A172 (cell line): ENCODE data around the gene CNBD2. TPM values are rescaled to one million over a fixed set of nuclear protein-coding genes. Genes with fewer than 3 reads are reported as not detected.
"Not testable (repeated sequence)": the region's sequence is repeated elsewhere in the genome, so short reads cannot be mapped to it uniquely, and the experiment has no call there.

ENCODE experiments used
- DNase-seq: peaks from one replicate; pipeline ENCODE4 v3.0.0-alpha.2; 2015; ENCODE audit warnings: low spot score
- total RNA-seq: library from RNA; depleted of rRNA; stranded (reverse); fragments of >200 nt; shearing (Covaris generic); gene quantifications from 2 replicates; pipeline ENCODE4 v1.2.3, GENCODE V29; 2014; rRNA removed

Gene CNBD2
- total RNA-seq: 5.8 and 12.4 TPM in 2 replicates

- DNase-seq: no peak
These were observed at the start of gene CNBD2 for GRCh38 chr20:35967979-35968640. Gene CNBD2 (plus strand): TSS chr20:35968590. CDS start chr20:35968763, 173 bp downstream.

GRCh38 chr20:35920523-35920922 is 47.9 kb upstream of the CNBD2 start:
- DNase-seq: no peak

- no peak for DNase-seq
These were observed 39.1 kb upstream of the CNBD2 start for GRCh38 chr20:35929301-35929700.

GRCh38 chr20:35934050-35934449 is 34.3 kb upstream of the CNBD2 start:
- DNase-seq: no peak

- no peak for DNase-seq
These were observed 29.1 kb upstream of the CNBD2 start for GRCh38 chr20:35939264-35939663.

- no peak for DNase-seq
These were observed 26.8 kb upstream of the CNBD2 start for GRCh38 chr20:35941620-35942019.

- no peak for DNase-seq
These were observed 26.1 kb upstream of the CNBD2 start for GRCh38 chr20:35942243-35942642.

- DNase-seq: peak; percentile 38
These were observed 20.9 kb upstream of the CNBD2 start for GRCh38 chr20:35947489-35947888.

GRCh38 chr20:35947907-35948306 is 20.5 kb upstream of the CNBD2 start:
- DNase-seq: no peak

GRCh38 chr20:35950093-35950492 is 18.3 kb upstream of the CNBD2 start:
- no peak for DNase-seq

- not testable (repeated sequence) for DNase-seq
These were observed 16.3 kb upstream of the CNBD2 start for GRCh38 chr20:35952080-35952479.

GRCh38 chr20:35952480-35953386 is 15.7 kb upstream of the CNBD2 start:
- no peak for DNase-seq

- peak; percentile 14 for DNase-seq
These were observed 14.8 kb upstream of the CNBD2 start for GRCh38 chr20:35953387-35954199.

- peak; percentile 97 for DNase-seq
These were observed 14.0 kb upstream of the CNBD2 start, which contains the start of gene SCAND1 for GRCh38 chr20:35954200-35954906. Gene SCAND1 (minus strand): TSS chr20:35954502. CDS start chr20:35954284, 218 bp downstream.

- peak; percentile 29 for DNase-seq
These were observed 13.5 kb upstream of the CNBD2 start for GRCh38 chr20:35954907-35955251.

- DNase-seq: no peak
These were observed 11.8 kb upstream of the CNBD2 start for GRCh38 chr20:35956616-35957015.

- not testable (repeated sequence) for DNase-seq
These were observed 9.1 kb upstream of the CNBD2 start for GRCh38 chr20:35959291-35959690.

- DNase-seq: no peak
These were observed 4.5 kb upstream of the CNBD2 start for GRCh38 chr20:35963878-35964277.

- DNase-seq: no peak
These were observed 540 bp downstream of the CNBD2 start for GRCh38 chr20:35968930-35969329.

- no peak for DNase-seq
These were observed 3.6 kb downstream of the CNBD2 start for GRCh38 chr20:35971981-35972380.

- DNase-seq: no peak
These were observed 4.1 kb downstream of the CNBD2 start for GRCh38 chr20:35972462-35972861.
